Measurements from ENCODE around the gene MFAP3L.
A peak's percentile ranks its signal among the peaks of the same experiment; 100 is the strongest.

MFAP3L gene

DNA sequence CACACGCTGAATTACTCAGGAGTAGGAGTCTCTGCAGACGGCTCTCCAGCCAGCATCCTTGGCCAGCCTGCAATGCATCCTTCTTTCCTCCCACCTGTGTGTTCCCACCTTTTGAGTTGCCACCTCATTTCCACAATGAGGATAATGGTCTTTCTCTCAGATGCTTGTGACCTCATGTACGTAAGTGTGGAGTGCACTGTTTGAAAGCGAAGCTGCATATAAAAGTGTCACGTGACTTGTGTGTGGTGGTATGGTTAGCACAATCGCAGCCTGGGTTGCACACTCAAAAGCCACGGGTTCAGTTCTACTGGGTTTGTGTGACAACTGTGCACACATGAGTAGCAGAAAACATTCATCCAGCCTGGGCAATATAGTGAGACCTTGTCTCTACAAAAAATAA lies 12.0 kb upstream of the MFAP3L start:
- TF ChIP-seq, protein P1, sequence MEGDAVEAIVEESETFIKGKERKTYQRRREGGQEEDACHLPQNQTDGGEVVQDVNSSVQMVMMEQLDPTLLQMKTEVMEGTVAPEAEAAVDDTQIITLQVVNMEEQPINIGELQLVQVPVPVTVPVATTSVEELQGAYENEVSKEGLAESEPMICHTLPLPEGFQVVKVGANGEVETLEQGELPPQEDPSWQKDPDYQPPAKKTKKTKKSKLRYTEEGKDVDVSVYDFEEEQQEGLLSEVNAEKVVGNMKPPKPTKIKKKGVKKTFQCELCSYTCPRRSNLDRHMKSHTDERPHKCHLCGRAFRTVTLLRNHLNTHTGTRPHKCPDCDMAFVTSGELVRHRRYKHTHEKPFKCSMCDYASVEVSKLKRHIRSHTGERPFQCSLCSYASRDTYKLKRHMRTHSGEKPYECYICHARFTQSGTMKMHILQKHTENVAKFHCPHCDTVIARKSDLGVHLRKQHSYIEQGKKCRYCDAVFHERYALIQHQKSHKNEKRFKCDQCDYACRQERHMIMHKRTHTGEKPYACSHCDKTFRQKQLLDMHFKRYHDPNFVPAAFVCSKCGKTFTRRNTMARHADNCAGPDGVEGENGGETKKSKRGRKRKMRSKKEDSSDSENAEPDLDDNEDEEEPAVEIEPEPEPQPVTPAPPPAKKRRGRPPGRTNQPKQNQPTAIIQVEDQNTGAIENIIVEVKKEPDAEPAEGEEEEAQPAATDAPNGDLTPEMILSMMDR (IDR thresholded peaks at IDR 0.05; ENCODE audit: insufficient read depth, low read depth, low read length, missing control alignments) = no peak
- H3K4me3 ChIP-seq (ENCODE audit: low read depth, low read length) = no peak overlapping the region
- DNase-seq (ENCODE audit: low read depth) = no peak

DNA sequence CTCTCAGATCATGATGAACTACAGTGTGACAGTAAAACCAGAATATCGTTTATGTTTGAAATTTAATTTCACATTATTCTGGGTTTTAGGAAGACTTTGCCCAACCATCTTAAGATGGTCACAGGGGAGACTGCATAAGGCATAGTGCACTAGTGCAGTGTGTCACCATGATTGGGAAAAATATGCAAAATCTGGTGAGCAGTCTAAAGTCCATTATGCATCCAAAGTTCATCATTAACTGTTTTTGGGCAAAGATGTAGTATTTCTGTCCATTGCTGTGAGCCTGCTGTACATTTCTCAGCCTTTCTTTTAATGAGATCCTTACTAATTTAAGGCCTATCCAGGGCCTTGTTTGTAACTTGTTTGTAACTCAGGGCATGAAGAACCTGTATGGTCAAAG lies 11.3 kb upstream of the MFAP3L start:
- H3K4me3 ChIP-seq (ENCODE audit: low read depth, low read length) = no peak overlapping the region

DNA sequence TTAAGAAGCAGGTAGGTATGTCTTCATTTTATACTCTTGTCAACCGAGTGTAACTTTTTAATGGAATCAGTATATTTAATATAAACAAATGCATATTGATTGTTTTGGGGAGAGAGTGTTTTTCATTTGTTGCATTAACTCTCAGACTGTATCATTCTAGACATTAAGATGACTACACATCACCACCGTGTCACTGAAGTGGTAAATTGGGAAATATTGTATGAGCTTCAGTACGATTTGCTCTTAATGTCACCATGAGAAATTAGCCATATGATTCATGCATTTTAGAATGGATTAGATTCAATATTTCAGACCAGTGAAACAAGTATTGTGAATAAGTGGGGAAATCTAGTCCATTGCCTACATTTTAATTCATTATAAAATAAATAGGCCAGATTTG lies 9.7 kb upstream of the MFAP3L start:
- H3K4me3 ChIP-seq (ENCODE audit: low read depth, low read length) = no peak overlapping the region
- TF ChIP-seq, protein P1 (IDR thresholded peaks at IDR 0.05; ENCODE audit: insufficient read depth, low read depth, low read length, missing control alignments) = no peak
- DNase-seq (ENCODE audit: low read depth) = no peak

More for the DNA sequence above, 11.3 kb upstream of the MFAP3L start:
- TF ChIP-seq, protein P1 (IDR thresholded peaks at IDR 0.05; ENCODE audit: insufficient read depth, low read depth, low read length, missing control alignments) = no peak
- DNase-seq (ENCODE audit: low read depth) = no peak

DNA sequence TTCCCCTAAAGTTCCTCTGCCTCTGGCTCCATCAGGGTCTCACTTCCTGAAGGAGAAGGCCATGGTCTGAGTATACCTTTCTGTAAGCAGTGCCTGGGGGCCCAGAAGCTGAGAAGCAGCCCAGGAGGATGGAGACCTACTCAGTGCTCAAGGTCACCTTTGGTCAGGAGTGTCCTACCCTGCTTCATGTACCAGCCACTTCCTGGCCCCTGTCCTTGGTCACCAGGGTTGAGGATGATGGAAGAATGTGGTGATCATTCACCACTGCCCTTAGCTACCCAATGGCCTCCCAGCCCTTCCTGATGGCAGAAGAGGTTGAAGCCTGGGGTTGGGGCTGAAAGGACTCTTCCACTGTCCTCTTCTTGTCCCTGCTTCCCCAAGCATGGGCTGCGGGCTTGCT lies 9.0 kb upstream of the MFAP3L start:
- DNase-seq (ENCODE audit: low read depth) = no peak
- TF ChIP-seq, protein P1 (IDR thresholded peaks at IDR 0.05; ENCODE audit: insufficient read depth, low read depth, low read length, missing control alignments) = no peak

DNA sequence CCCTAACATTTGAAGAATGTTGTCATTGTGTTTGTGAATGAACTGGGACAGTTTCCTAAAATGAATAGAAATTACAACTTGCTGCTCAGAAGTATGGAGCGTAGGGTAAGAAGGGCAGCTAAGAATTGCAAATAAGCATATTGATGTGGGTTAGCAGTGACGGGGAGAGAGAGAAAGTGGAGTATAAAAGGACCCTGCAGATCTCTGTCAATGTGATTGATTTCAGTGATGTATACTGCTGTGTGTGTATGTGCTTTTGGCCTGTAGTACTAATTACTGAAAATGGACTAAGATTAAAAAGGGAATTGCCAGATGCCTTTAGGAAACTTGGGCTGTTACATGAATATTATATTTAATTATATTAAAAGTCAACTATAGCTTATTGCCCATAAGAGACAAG lies 7.8 kb upstream of the MFAP3L start:
- H3K4me3 ChIP-seq (ENCODE audit: low read depth, low read length) = no peak overlapping the region
- DNase-seq (ENCODE audit: low read depth) = no peak
- TF ChIP-seq, protein P1 (IDR thresholded peaks at IDR 0.05; ENCODE audit: insufficient read depth, low read depth, low read length, missing control alignments) = no peak

More for the DNA sequence above, 9.0 kb upstream of the MFAP3L start:
- H3K4me3 ChIP-seq (ENCODE audit: low read depth, low read length) = no peak overlapping the region

DNA sequence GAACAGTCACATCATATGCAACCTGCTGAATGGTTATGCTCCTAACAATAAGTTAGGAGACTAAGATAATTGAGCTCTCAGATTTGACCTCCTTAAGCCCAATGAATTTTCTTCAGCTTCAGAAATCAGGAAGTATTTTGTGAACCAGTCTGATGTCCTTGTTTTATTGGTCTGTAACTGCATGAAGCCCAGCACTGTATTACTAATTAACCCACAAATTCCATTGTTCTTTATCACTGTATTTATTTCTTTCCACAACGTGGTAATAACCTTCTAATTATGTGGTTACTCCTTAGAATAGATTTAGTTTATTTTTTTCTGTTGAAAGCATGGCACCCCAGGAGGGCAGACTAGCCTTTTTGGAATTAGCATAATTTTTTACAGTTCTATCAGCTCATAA lies 3.9 kb upstream of the MFAP3L start:
- TF ChIP-seq, protein P1 (IDR thresholded peaks at IDR 0.05; ENCODE audit: insufficient read depth, low read depth, low read length, missing control alignments) = no peak

DNA sequence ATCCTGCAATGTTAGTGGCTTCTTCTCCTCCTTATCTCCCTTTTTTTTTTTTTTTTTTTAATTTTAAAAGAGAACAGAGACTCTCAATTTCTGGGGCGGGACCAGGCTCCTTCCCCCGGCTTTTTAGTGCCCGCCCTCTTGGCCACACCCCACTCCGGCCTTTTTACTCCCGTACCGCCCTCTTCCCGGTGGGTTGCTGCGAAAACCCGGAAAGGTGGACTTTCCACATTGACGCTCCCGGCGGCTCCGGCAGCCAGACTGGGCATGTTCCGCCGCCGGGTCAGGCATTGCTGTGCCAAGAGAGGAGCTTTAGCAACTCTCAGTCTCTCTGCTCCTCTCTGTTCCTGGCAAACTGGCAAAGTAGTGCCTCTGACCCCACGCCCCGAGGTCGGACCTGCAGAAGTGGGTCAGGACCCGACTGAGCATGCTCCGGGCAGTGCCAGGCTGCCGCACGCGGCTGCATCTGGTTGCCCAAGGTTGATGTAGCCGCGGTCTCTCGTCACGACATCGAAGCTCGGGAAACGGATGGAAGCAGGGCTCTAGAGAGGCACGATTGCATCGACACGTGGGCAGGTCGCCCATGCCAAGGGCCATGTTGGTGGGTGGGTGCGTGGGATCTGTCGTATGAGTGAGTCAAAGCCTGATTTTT lies 1.1 kb upstream of the MFAP3L start:
- TF ChIP-seq, protein P1 (IDR thresholded peaks at IDR 0.05; ENCODE audit: insufficient read depth, low read depth, low read length, missing control alignments) = no peak
- peak; percentile 96 for DNase-seq (ENCODE audit: low read depth)
- H3K4me3 ChIP-seq (ENCODE audit: low read depth, low read length) = peak overlapping the region; percentile 69

More for the DNA sequence above, 3.9 kb upstream of the MFAP3L start:
- no peak overlapping the region for H3K4me3 ChIP-seq (ENCODE audit: low read depth, low read length)
- DNase-seq (ENCODE audit: low read depth) = no peak

All from GM12865 (cell line).